Parathyroid adenoma (tissue), 2 donors: ENCODE results near the gene MXRA7.
A peak's percentile ranks its signal among the peaks of the same experiment; 100 is the strongest.

ENCODE experiments used
- H2AFZ ChIP-seq: fragments of 300-600 bp; sonication (generic); one replicate; pipeline ENCODE4 v1.7.0; 2017; ENCODE audit warnings: antibody characterized with exemption, mild to moderate bottlenecking
- H3K27ac ChIP-seq: fragments of 300-600 bp; sonication (generic); one replicate; pipeline ENCODE4 v1.7.0; 2017
- H3K27me3 ChIP-seq: fragments of 300-600 bp; sonication (generic); one replicate; pipeline ENCODE4 v1.7.0; 2017; ENCODE audit warnings: low read length; ENCODE audit not compliant: control insufficient read depth, insufficient read depth
- H3K36me3 ChIP-seq: fragments of 300-600 bp; sonication (generic); one replicate; pipeline ENCODE4 v1.7.0; 2017; ENCODE audit warnings: low read length; ENCODE audit not compliant: control insufficient read depth, insufficient read depth
- H3K4me1 ChIP-seq: fragments of 300-600 bp; sonication (generic); one replicate; pipeline ENCODE4 v1.7.0; 2017; ENCODE audit warnings: control low read depth
- H3K4me2 ChIP-seq: fragments of 300-600 bp; sonication (generic); one replicate; pipeline ENCODE4 v1.7.0; 2017; ENCODE audit warnings: low read length
- H3K4me3 ChIP-seq: fragments of 300-600 bp; sonication (generic); one replicate; pipeline ENCODE4 v1.7.0; 2017; ENCODE audit warnings: low read depth, low read length
- H3K79me2 ChIP-seq: fragments of 300-600 bp; sonication (generic); one replicate; pipeline ENCODE4 v1.7.0; 2017; ENCODE audit warnings: control low read depth
- H3K9ac ChIP-seq: fragments of 300-600 bp; sonication (generic); one replicate; pipeline ENCODE4 v1.7.0; 2017; ENCODE audit warnings: mild to moderate bottlenecking
- H3K9me3 ChIP-seq: fragments of 300-600 bp; sonication (generic); one replicate; pipeline ENCODE4 v1.7.0; 2017; ENCODE audit warnings: low read length; ENCODE audit not compliant: control insufficient read depth
- TF ChIP-seq, protein P1 (sequence below): fragments of 300-600 bp; sonication (generic); IDR thresholded peaks from one replicate; pipeline ENCODE4 v1.7.0; 2017; ENCODE audit warnings: antibody characterized with exemption, mild to moderate bottlenecking
- donor health status: primary hyperparathyroidism.

The MXRA7 gene

DNA sequence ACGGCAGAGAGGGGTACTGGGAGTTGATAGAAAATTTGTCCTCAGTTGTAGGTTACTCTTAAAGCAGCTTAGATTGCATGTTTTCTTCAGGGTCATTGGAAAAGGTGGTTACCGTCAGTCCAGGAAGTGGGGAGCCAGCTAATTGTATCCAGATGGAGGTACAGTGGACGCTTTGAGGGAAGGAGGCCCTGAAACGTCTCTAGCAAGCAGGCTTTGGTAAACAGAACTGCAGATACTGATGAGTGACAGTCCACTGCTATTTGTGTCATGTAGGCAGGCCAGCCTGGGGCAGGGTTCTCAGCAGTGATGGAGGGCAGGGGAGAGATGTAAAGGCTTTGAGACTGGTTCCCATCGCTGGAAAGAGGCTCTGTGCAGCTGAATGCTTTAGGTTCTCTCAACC is 37.0 kb downstream of the MXRA7 start:
- H3K9me3 ChIP-seq, result no peaks in the 10 kb centered on the region
- H3K9ac ChIP-seq, result no peak overlapping the region
- H2AFZ ChIP-seq, result no peak overlapping the region
- peaks cover 10% of the 10 kb centered on the region for H3K4me1 ChIP-seq
- TF ChIP-seq, protein P1, sequence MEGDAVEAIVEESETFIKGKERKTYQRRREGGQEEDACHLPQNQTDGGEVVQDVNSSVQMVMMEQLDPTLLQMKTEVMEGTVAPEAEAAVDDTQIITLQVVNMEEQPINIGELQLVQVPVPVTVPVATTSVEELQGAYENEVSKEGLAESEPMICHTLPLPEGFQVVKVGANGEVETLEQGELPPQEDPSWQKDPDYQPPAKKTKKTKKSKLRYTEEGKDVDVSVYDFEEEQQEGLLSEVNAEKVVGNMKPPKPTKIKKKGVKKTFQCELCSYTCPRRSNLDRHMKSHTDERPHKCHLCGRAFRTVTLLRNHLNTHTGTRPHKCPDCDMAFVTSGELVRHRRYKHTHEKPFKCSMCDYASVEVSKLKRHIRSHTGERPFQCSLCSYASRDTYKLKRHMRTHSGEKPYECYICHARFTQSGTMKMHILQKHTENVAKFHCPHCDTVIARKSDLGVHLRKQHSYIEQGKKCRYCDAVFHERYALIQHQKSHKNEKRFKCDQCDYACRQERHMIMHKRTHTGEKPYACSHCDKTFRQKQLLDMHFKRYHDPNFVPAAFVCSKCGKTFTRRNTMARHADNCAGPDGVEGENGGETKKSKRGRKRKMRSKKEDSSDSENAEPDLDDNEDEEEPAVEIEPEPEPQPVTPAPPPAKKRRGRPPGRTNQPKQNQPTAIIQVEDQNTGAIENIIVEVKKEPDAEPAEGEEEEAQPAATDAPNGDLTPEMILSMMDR, result no peak
- no peaks in the 10 kb centered on the region for H3K27me3 ChIP-seq
- no peak overlapping the region for H3K27ac ChIP-seq
- no peak overlapping the region for H3K4me3 ChIP-seq
- H3K4me2 ChIP-seq, result no peak overlapping the region
- H3K36me3 ChIP-seq, result no peaks in the 10 kb centered on the region
- H3K79me2 ChIP-seq, result no peaks in the 10 kb centered on the region

DNA sequence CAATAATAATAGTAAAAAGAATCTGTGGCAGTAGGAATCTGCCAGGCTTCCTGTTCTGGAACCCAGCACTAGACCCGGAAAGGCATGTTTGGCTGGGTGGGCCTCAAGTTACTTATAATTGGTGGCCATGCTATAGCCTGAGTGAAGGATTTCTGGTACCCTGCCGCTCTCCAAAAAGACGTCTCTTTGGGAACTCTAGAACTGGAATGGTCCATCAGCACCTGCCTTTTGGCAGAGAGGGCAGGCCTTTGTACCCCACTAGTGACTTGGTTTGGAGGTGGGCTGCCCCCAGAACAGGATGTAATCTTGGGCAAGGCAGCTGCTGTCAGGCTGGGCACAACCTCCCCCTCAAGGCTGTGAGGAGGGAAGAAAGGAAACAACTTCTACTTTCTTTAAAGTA is 37.9 kb downstream of the MXRA7 start:
- peaks cover 17% of the 10 kb centered on the region for H3K4me1 ChIP-seq
- H2AFZ ChIP-seq, result no peak overlapping the region
- H3K27ac ChIP-seq, result no peak overlapping the region
- no peaks in the 10 kb centered on the region for H3K27me3 ChIP-seq
- no peak overlapping the region for H3K4me3 ChIP-seq
- H3K79me2 ChIP-seq, result no peaks in the 10 kb centered on the region
- no peaks in the 10 kb centered on the region for H3K9me3 ChIP-seq
- TF ChIP-seq, protein P1, result no peak
- no peak overlapping the region for H3K9ac ChIP-seq
- peak overlapping the region; percentile 72 for H3K4me2 ChIP-seq
- H3K36me3 ChIP-seq, result no peaks in the 10 kb centered on the region

DNA sequence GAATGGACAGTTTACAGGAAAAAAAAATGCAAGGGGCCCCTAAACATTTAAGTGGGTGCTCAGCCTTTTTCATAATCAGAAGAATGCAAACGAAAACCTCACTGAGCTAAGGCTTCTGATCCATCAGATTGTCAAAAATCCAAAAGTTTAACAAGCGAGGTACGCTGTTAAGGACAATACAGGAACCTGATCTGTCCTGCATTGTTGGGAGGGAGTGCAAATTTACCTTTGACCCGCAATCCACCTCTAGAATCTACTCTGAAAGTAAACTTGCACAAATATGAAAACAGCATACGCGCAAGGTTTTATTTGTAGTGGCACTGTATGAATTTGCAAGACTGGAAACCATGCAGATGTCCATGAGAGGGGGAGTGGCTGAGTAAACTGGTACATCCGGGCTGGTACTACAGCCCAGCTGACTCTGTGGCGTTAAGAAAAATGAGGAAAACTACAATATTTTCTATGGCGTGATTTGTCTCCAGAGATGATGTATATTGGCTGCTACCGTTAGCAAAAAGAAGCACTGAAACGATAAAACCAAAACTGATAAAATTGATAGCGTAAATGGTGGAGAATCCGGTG is 38.4 kb downstream of the MXRA7 start:
- Histone ChIP-seq H3K4me1 (peaks cover 22% of the 10 kb centered on the region), H3K27ac (peak overlapping the region; percentile 84), H3K4me3 (peak overlapping the region; percentile 70), H3K4me2 (peak overlapping the region; percentile 72), H3K79me2 (no peaks in the 10 kb centered on the region), H2AFZ (peak overlapping the region; percentile 79), H3K27me3 (no peaks in the 10 kb centered on the region), H3K36me3 (no peaks in the 10 kb centered on the region), H3K9me3 (no peaks in the 10 kb centered on the region), H3K9ac (peak overlapping the region; percentile 32)
- TF ChIP-seq, protein P1, result no peak

DNA sequence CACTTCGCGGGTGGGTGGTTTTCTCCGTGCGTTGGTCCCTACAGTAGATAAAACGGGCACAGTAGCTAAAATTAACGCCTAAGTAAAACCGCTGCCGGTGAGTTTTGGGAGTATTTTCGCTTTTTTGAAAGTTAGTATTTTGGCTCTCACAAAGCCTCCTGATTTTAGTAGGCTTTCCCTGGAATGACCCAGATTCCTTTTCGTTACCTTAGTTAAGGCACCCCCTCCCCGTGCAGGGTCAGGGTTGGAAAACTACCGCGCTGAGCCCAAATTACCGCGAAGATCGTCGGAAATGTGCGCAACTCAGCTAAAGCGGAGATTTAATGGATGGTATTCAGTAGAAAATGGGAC is 38.9 kb downstream of the MXRA7 start:
- Histone ChIP-seq H3K4me2 (peak overlapping the region; percentile 72), H2AFZ (peak overlapping the region; percentile 79), H3K79me2 (no peaks in the 10 kb centered on the region), H3K27me3 (no peaks in the 10 kb centered on the region), H3K36me3 (no peaks in the 10 kb centered on the region), H3K4me1 (peaks cover 23% of the 10 kb centered on the region), H3K9ac (peak overlapping the region; percentile 32), H3K9me3 (no peaks in the 10 kb centered on the region), H3K4me3 (peak overlapping the region; percentile 70), H3K27ac (peak overlapping the region; percentile 84)
- TF ChIP-seq, protein P1, result no peak
